Dermis blood vessel endothelial cell (primary cell): ENCODE measurements around the gene ST3GAL2. TPM values are rescaled to one million over a fixed set of nuclear protein-coding genes. Genes with fewer than 3 reads are reported as not detected.

Experiments
- DNase-seq: peaks from one replicate; pipeline ENCODE4 v3.0.0; 2010
- total RNA-seq: library from RNA; depleted of rRNA; stranded (reverse); fragments of >200 nt; gene quantifications from 2 replicates; pipeline ENCODE4 v1.2.3, GENCODE V29; 2014

Gene ST3GAL2, protein sequence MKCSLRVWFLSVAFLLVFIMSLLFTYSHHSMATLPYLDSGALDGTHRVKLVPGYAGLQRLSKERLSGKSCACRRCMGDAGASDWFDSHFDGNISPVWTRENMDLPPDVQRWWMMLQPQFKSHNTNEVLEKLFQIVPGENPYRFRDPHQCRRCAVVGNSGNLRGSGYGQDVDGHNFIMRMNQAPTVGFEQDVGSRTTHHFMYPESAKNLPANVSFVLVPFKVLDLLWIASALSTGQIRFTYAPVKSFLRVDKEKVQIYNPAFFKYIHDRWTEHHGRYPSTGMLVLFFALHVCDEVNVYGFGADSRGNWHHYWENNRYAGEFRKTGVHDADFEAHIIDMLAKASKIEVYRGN
- 52.4 and 61.2 TPM in 2 replicates for total RNA-seq

DNA sequence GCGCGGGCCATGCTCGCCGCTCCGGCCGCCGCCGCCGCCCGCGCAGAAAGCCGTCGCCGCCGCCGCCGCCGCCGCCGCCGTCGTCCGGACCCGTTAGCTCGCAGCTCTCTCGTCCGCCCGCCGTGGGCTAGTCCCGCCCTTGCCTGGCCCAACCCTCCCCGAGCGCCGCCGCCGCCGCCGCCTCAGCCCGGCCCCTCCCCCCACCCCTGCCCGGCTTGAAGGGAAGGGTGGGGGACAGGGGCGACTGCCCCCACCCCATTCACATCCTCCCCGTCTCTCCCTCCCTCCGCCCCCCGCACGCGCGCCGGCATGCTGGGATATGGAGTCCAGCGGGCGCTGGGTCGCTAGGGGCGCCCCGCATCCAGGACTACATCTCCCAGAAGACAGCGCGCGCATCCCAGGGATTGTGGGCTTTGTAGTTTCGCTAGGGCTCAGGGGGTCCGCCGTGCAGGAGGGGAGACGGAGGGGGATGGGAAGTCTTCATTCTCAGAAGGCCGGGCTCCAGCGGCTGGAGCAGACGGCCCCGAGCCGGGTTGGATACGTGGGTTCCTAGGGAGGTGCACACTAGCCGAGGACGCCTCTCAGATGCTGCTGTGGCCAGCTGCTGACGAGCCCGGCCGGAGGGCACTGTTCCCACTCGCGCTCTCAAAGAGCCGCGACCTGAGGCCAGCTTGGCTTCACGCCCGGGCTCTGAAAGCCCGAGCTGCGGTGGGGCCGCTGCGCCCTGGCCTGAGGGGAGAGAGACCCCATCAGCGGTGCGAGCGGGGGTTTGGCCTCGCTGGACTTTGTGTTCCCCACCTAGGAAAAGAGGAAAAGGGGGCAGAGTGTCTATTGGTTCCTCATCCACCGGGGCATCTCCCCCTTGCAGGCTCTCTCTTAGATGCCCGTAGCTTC is at the start of gene ST3GAL2:
ST3GAL2 (minus strand) TSS at position 132 of the 894 bp plus-strand sequence. CDS start 40,570 bp downstream, outside the sequence.
- peak; percentile 95 for DNase-seq

DNA sequence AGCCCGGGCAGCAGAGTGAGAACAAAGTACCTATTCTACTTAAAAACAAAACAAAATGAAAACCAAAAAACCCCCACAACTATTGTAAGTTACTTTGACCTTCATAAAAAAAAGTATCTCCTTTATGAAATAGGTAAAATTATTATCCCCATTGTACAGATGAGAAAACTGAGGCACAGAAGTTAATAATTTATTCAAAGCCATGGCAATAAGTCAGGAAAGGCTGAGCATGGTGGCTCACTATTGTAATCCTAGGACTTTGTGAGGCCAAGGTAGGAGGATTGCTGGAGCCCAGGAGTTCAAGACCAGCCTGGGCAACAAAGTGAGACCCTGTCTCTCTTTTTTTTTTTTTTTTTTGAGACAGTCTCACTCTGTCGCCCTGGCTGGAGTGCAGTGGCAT is 46.0 kb upstream of the ST3GAL2 start:
- no peak for DNase-seq

DNA sequence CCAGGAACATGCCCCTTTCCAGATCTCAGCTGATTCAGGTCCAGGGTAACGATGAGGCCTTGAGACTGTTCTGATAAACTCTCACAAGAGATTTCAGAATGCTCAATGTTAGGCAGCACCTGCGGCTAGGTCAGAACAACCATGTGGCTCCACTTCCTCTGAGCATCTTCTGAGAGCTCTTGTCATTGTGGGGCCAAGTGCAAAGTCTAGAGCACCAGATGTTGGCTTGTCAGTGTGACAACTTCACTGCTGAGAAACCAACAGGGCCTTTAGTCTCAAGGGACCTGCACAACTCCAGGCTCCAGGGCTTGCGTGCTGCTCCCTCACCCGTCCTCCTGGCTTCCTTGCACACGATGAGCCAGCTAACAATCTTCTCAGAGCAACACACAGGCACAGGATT is 44.5 kb upstream of the ST3GAL2 start:
- DNase-seq: no peak

DNA sequence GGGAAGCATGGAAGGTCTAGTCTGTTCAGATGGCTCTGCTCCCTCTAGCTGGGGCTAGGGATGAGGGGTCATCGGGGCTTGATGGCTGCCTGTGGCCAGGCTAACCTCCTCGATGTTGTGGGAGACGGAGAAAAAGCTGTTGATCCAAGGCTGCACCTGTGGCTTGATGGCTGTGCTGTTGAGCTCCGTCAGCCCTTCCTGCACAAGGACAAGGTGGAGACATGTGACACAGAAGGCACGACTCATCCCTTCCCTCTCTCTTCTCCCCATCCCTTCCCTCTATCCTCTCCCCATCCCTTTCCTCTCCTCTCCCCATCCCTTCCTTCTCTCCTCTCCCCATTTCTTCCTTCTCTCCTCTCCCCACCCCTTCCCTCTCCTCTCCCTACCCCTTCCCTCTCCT is 43.7 kb upstream of the ST3GAL2 start:
- DNase-seq: no peak

DNA sequence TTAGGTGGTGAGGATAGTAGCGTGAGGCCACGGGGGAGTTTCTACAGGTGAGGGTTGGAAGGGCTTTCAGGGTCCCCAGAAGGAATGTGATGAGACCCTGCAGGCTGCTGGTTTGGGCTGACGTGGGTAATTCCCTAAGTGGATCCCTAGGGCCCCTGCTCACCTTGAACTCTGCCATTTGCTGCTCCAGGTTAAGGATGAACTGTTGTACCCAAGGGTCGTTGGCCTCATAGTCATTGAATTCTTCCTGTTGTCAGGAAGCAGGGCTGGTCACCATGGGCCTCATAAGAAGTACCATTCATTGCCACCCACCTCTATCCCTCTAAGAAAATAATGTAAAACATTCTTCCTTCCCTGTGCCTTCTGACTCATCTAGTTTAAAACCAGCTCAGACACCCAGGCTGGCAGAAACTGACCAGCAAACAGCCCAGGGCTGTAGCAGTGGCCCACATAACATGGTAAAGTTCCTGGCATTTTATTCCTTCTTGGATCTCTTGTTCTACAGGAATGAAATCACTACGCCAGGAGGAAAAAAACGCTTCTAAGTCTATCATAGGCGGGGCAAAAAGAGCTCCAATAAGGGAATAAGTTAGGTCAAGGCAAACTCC is 43.1 kb upstream of the ST3GAL2 start:
- no peak for DNase-seq

DNA sequence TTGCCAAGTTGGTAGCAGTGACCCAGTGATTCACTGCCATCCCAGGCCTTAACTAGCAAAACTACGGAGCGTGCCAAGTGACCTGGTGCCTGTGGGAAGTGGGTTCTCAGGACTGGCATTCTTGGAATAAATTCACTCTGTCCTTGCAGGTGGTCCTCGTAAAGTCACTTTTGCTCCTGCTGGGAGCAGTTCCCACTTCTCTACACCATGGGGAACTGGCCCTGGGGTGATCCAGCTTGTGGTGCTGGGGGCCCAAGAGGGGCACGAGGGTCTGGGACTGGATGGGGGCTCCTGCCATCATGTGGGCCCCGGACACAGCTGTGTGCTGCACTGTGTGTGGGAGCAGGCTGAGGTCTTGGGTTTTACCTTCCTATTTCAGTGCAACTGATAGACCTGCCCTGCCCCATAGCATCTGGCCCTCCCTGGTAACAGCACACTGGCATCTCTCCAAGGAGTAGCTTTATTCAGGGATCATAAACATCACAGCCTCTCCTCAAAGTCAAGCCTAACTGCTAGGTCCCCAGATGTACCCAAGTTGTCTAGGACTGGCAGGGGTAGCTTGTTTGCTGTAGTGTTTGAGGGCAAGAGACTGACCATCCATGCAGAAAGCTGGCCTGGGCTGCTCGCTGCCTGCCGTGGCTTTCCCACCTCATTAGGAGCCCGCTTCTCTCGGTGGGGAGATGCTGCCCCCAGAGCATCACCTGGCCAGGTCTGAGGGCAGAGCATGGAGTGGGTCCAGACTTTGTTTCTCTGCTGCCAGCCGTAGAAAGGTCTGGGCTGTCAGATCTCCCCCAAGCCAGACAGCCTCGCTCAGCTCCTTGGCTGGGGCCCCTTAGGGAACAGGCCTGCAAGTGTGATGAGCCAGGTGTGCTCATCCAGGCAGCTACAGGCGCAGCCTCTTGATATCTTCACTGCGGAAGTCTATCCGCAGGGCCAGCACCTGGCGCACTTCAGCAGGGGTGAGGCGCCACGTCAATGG is 41.5 kb upstream of the ST3GAL2 start:
- DNase-seq: no peak

DNA sequence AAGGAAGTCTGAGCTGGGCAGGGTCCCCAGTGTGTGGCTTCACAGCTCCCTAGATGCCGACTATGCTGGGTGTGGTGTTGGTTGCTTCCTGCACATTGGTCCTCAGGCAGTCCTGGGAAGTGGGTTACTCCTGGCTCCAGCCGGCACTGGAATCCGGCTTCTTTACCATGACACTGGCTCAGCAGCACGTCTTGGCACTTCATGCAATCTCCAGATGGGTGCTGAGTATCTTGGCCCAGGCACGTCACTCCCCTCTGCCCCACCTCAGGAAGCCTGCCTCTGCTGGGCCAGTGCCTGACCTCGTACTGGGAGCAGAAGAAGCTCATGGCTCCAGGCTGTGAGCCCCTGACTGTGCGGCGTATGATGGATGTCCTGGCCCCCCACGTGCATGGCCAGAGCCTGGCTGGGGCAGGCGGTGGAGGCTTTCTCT is 40.0 kb upstream of the ST3GAL2 start:
- DNase-seq: peak; percentile 44

DNA sequence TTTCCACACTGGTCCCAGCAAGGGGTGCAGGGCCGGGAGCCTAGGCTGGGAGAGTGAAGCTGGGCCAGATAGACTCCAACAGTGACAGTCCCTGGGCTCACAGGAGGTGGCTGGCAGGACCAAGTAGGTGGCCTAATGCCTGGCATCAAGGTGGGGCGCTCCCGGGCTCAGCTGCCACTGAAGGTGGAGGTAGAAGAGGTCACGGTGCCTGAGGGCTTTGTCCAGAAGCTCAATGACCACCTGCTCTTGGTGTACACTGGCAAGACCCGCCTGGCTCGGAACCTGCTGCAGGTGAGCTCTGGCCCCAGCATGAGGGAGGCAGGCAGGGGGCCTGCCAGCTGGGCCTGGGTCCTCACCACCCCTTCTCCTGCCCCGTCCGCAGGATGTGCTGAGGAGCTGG is 39.3 kb upstream of the ST3GAL2 start:
- no peak for DNase-seq

DNA sequence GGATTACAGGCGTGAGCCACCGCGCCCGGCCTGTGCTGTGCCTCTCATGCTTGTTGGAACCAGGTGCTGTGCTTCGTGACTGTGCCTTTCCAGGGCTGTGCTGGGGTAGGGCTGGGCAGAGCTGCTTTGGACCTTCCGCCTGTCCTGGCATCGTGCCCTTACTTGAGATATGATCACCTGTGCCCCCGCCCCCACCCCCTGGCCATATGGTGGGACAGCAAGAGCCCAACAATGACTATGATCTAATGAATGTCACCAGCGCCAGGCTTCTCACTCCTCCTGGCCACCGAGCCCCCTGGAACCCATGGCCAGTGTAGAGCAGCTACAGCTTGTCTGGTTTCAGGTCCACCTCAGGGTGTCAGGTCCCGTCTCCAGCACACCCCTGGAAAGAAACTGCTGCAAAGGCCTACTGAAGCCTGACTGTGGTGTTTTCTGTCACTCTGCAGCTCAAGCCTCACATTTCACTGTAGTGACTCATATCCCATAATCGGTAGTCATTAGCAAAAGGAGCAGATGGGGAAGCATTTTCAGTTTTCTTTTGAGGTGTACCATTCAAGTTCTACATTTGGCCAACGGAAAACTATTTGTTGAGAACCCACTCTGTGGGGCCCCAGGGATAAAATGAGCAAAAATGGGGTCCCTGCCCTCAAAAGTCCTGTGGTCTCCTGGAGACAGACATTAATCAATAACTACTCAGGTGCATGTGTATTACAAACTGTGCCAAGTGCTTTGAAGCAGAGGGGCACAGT is 37.5 kb upstream of the ST3GAL2 start:
- peak; percentile 85 for DNase-seq

DNA sequence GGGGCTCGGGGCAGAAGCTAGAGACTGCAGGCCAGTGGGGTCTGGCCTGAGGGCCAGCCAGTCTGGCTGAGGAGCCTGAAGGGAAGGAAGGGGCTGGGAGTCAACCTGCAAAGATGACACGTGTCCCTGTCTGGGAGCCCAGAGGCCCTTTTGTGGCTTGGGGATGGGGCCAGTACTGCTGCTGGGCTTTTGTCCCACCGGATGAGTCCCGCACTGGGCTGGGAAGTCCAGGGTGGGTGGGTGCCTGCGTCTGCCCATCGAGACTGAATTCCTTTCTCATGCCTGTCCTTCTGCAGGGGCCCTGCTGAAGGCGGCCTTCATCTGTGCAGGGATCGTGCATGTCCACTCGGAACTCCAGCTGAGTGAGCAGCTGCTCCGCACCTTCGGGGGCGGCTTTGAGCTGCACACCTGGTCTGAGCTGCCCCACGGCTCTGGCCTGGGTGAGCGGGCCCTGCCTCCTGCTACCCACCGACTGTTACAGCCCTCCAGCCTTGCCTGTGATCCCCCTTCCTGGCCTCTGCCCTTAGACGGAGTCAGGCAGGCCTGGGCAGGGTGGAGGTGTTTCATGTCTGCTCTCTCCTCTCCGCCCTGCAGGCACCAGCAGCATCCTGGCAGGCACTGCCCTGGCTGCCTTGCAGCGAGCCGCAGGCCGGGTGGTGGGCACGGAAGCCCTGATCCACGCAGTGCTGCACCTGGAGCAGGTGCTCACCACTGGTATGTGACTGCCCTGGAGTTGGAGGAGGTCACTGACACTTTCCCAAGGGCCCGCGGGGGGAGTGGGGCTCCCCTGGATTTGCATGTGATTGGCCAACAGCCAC is 36.4 kb upstream of the ST3GAL2 start:
- DNase-seq: no peak

DNA sequence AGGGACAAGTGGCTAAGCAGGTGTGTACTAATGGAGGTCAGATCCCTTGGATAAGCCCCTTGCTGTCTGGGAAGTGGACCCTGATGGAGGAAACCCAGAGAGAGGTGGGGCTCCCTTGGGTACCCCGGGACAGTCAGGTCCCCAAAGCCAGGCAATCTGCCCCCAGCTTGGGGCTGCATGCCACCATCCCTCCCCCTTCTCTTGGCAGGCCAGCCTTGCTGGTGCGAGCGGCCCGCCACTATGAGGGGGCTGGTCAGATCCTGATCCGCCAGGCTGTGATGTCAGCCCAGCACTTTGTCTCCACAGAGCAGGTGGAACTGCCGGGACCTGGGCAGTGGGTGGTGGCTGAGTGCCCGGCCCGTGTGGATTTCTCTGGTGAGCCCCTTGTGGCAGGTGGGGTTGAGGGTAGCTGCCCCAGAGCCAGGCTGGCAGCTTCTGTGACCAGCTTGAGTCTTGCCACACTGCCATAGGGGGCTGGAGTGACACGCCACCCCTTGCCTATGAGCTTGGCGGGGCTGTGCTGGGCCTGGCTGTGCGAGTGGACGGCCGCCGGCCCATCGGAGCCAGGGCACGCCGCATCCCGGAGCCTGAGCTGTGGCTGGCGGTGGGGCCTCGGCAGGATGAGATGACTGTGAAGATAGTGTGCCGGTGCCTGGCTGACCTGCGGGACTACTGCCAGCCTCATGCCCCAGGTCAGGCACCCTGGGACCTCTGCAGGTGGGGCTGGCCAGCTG is 35.6 kb upstream of the ST3GAL2 start:
- no peak for DNase-seq

DNA sequence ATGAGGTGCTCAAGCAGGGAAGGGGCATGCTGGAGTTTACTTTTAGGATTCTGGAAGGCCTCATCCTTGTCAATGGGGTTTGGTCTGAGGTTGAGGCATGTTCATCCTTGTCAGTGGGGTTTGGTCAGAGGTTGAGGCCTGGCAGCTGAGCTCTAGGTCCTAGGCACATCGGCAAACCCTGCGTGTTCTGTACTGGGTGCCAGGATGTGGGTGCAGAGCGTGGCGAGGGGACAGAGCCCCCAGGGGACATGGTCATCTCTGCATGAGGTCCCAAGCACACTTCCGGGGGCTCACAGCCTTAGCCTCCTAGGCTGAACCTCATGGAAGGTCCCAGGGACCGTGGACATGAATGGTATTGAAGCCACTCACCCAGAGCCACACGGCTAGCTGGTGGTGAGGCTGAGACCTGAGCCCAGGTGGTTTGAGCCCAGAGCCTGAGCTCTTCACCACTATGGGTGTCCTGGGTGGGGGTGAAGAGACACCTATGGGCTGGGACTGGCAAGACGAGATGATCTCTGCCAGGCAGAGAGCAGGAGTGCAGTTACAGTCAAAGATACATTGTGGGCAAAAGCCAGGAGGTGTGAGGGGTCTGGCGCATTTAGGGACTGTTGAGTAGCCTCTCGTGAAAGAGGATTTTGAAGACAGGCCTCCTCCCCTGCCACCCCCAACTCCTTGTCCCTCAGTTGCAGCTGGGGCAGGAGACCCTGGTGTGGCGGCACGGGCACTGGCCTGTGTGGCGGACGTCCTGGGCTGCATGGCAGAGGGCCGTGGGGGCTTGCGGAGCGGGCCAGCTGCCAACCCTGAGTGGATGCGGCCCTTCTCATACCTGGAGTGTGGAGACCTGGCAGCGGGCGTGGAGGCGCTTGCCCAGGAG is 34.8 kb upstream of the ST3GAL2 start:
- DNase-seq: no peak

DNA sequence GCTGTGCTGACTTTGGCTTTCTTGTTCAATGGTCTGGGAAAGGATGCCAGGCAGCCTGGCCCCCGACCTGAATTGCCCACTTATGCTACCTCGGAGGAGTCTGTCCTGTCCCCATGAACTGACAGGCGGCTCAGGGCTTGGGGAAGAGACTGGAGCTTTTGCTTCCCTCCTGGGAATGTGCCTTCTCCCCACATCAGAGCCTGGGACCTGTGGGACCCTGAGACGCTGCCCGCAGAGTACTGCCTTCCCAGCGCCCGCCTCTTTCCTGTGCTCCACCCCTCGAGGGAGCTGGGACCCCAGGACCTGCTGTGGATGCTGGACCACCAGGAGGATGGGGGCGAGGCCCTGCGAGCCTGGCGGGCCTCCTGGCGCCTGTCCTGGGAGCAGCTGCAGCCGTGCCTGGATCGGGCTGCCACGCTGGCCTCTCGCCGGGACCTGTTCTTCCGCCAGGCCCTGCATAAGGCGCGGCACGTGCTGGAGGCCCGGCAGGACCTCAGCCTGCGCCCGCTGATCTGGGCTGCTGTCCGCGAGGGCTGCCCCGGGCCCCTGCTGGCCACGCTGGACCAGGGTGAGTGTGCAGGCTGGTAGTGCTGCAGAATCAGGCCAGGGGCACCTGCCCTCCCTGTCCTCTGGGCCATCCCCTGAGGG is 34.0 kb upstream of the ST3GAL2 start:
- DNase-seq: no peak

DNA sequence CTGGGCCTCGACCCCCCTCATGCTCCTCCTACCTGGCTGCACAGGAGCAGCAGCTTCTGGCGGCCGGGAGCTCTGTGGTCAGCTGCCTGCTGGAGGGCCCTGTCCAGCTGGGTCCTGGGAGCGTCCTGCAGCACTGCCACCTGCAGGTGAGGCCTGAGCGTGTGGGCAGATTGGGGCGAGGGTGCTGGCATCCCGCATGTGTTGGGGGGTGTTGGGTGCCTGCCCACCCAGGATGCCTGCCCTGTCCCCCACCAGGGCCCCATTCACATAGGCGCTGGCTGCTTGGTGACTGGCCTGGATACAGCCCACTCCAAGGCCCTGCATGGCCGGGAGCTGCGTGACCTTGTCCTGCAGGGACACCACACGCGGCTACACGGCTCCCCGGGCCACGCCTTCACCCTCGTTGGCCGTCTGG is 32.0 kb upstream of the ST3GAL2 start:
- peak; percentile 54 for DNase-seq

DNA sequence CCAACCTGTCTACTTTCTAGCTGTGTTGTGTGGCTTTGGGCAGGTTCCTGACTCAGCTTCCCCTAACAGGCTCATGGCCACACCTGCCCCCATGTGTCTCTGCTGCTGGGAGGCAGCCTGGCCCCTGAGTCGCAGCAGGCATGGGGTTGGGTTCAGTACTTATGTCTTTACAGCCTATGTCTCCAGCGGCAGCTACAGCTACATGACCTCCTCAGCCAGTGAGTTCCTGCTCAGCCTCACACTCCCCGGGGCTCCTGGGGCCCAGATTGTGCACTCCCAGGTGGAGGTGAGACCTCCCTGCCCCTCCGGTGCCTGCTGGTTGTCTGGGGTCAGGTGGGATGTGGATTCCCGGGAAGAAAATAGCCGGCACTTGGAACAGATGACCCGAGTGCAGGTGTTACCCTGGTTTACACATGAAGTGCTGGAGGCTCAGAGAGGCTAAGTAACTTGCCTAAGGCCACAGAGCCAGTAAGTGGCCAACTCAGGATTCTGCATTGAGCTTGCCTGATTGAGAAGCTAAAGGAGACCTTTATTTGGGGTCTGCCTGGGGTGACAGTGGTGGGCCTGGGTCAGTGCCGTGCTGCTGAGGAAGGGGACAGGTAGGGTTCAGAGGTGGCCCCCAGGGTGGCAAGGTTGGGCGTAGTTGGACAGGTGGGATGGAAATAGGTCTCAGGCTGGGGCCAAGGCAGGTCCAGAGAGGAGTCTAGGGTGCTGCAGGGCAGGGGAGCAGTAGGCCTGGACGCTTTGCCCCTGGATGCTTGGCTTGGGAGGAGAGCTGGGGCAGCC is 31.4 kb upstream of the ST3GAL2 start:
- no peak for DNase-seq

DNA sequence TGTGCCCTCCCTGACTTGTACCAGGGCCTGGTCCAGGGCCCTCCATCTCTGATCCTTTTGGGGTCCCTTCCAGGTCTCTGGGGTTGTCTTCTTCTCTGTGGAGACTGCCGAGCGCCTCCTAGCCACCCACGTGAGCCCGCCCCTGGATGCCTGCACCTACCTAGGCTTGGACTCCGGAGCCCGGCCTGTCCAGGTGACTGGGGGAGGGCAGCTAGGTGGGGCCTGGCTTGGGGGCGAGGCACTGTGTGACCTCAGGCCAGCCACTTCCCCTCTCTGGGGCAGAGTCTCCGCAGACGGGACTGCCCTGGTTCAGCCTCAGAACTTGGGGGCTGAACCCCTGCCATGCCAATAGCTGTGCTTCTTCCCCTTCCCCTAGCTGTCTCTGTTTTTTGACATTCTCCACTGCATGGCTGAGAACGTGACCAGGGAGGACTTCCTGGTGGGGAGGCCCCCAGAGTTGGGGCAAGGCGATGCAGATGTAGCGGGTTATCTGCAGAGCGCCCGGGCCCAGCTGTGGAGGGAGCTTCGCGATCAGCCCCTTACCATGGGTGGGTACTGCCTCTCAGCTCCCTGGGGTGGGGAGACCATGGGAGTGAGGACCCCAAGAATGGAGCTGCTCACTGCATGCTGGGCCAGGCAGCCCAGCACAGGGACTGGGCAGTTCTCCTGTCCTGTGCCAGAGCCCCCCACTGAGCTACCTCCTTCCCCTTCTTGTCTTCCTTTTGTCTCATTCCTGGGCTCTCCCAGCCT is 30.1 kb upstream of the ST3GAL2 start:
- DNase-seq: no peak

DNA sequence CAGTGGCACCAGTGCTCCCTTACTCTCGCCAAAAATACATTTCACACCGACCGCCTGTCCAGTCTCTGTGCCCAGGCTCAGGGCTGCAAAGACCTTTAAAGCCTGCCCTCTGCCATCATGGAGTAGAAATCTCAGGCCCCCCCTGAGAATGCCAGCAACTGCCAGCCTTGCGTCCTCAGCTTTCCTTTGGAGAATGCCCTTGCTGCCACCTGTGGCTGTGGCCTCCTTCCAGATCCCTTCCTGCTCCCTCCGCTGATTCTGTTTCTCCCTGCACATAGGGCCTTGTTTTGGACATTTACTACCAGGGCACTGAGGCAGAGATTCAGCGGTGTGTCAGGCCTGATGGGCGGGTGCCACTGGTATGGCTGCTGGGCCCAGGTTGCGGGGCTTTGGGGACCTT is 28.7 kb upstream of the ST3GAL2 start:
- DNase-seq: no peak
